DOHH2 (cell line): ENCODE results near the gene YIF1A.

Source experiments
- CTCF ChIP-seq: fragments of 200-600 bp; sonication (generic); IDR thresholded peaks from one replicate; pipeline ENCODE4 v1.5.1; 2014; ENCODE audit warnings: antibody characterized with exemption, mild to moderate bottlenecking, low read depth, low read length; ENCODE audit not compliant: poor library complexity, severe bottlenecking
- EZH2phosphoT487 ChIP-seq: fragments of 200-600 bp; sonication (generic); IDR thresholded peaks from 2 replicates; pipeline ENCODE4 v1.6.1; 2017; ENCODE audit warnings: borderline replicate concordance, mild to moderate bottlenecking, antibody characterized with exemption, low read length, moderate library complexity, mixed read lengths

GRCh38 chr11:66279092-66279734 lies 9.7 kb downstream of the YIF1A start:
- TF ChIP-seq CTCF (no peak), EZH2phosphoT487 (no peak)
